OCI-LY7 (cell line): Measurements from ENCODE around the gene RBP7. TPM values are rescaled to one million over a fixed set of nuclear protein-coding genes. Genes with fewer than 3 reads are reported as not detected.

ENCODE experiments used
- BruUV-seq: library from RNA; stranded (reverse); fragments of 400-500 nt; replicated peaks from 2 replicates; lab custom pipeline; 2021; lab: Mats Ljungman, UMichigan
- CTCF ChIA-PET: fragments of 300-600 bp; sonication (Branson Sonifier 250); formaldehyde crosslinking; loops from one replicate; lab custom pipeline; 2022; ENCODE audit warnings: antibody characterized with exemption; ENCODE audit not compliant: unreplicated experiment; lab: Charles Lee
- POLR2A ChIA-PET: fragments of 300-600 bp; sonication (Branson Sonifier 250); formaldehyde crosslinking; loops from one replicate; lab custom pipeline; 2022; ENCODE audit warnings: antibody characterized with exemption; lab: Charles Lee
- DNase-seq: peaks from one replicate; pipeline ENCODE4 v3.0.0-alpha.2; 2015; ENCODE audit warnings: low spot score
- H2AFZ ChIP-seq: fragments of 200-600 bp; sonication (generic), shearing (Covaris generic); 2 replicates; pipeline ENCODE4 v1.6.1; 2014; ENCODE audit warnings: mild to moderate bottlenecking, antibody characterized with exemption, low read length, moderate library complexity
- H3K27ac ChIP-seq: fragments of 200-600 bp; sonication (generic); 2 replicates; pipeline ENCODE4 v1.5.1; 2014; ENCODE audit warnings: mixed run types, low read depth, mild to moderate bottlenecking, moderate library complexity, low read length, inconsistent platforms; ENCODE audit not compliant: poor library complexity, severe bottlenecking
- H3K36me3 ChIP-seq: fragments of 200-600 bp; sonication (generic); 2 replicates; pipeline ENCODE4 v1.6.1; 2014; ENCODE audit warnings: mild to moderate bottlenecking, antibody characterized with exemption, low read length, moderate library complexity, mixed read lengths; ENCODE audit not compliant: insufficient read depth
- H3K4me1 ChIP-seq: fragments of 200-600 bp; sonication (generic); 2 replicates; pipeline ENCODE4 v1.5.1; 2014; ENCODE audit warnings: mild to moderate bottlenecking, low read length; ENCODE audit not compliant: insufficient read depth, poor library complexity, severe bottlenecking
- H3K4me2 ChIP-seq: fragments of 200-600 bp; sonication (generic); 2 replicates; pipeline ENCODE4 v1.6.1; 2014; ENCODE audit warnings: mild to moderate bottlenecking, low read length
- H3K4me3 ChIP-seq: fragments of 200-600 bp; sonication (generic); 2 replicates; pipeline ENCODE4 v1.5.1; 2014; ENCODE audit warnings: mild to moderate bottlenecking, low read depth, low read length; ENCODE audit not compliant: poor library complexity, severe bottlenecking
- H3K79me2 ChIP-seq: fragments of 200-600 bp; sonication (generic); 2 replicates; pipeline ENCODE4 v1.6.1; 2016; ENCODE audit warnings: low read depth, mild to moderate bottlenecking, low read length, moderate library complexity, mixed read lengths; ENCODE audit not compliant: insufficient read depth
- H3K9me2 ChIP-seq: fragments of 200-600 bp; sonication (generic); 2 replicates; pipeline ENCODE4 v1.6.1; 2016; ENCODE audit warnings: mild to moderate bottlenecking, low read length, mixed read lengths; ENCODE audit not compliant: insufficient read depth
- H3K9me3 ChIP-seq: fragments of 200-600 bp; sonication (generic); 2 replicates; pipeline ENCODE4 v1.6.1; 2014; ENCODE audit warnings: mild to moderate bottlenecking, mixed run types, low read length, mixed read lengths
- H4K20me1 ChIP-seq: fragments of 200-600 bp; sonication (generic); 2 replicates; pipeline ENCODE4 v1.6.1; 2014; ENCODE audit warnings: mild to moderate bottlenecking, antibody characterized with exemption, low read length, moderate library complexity, mixed read lengths; ENCODE audit not compliant: insufficient read depth
- CTCF ChIP-seq: fragments of 200-600 bp; sonication (generic); conservative IDR thresholded peaks from 2 replicates; pipeline ENCODE4 v1.5.1; 2014; ENCODE audit warnings: mild to moderate bottlenecking, antibody characterized with exemption, low read length, moderate library complexity, mixed read lengths
- EZH2phosphoT487 ChIP-seq: fragments of 200-600 bp; sonication (generic); IDR thresholded peaks from 2 replicates; pipeline ENCODE4 v1.6.1; 2018; ENCODE audit warnings: low read depth, borderline replicate concordance, mild to moderate bottlenecking, mixed run types, antibody characterized with exemption, low read length, moderate library complexity, mixed read lengths
- intact Hi-C: fragments of 100-400 bp; cut with micrococcal nuclease; formaldehyde crosslinking; loops from one replicate; pipeline ENCODE4 v1.10.0; 2022; ENCODE audit not compliant: unreplicated experiment
- total RNA-seq, 2 experiments: library from RNA; depleted of rRNA in 1 of 2; stranded (reverse); fragments of >200 nt in 1 of 2; shearing (Covaris generic) in 1 of 2; gene quantifications; 2 replicates each; pipeline ENCODE4 v1.2.3, GENCODE V29; 2014 to 2022

The RBP7 gene
- total RNA-seq, 2 experiments from 2014 or later: not detected

- intact Hi-C loops: no loop called here
- H3K4me1 ChIP-seq: no peaks in the 10 kb centered on the region
- H3K9me2 ChIP-seq: no peaks in the 10 kb centered on the region
- DNase-seq: no peak
- no peaks in the 10 kb centered on the region for H3K9me3 ChIP-seq
- H3K79me2 ChIP-seq: no peaks in the 10 kb centered on the region; the same call in 1 of the 2 replicates
- BruUV-seq: no TSS peak
- no peak overlapping the region for H3K4me3 ChIP-seq
- no peak overlapping the region for H3K4me2 ChIP-seq
- H4K20me1 ChIP-seq: no peaks in the 10 kb centered on the region
- H3K36me3 ChIP-seq: no peaks in the 10 kb centered on the region
- H2AFZ ChIP-seq: no peak overlapping the region
- CTCF ChIA-PET: no interaction called here
- POLR2A ChIA-PET: interaction anchor here (0.7 kb wide), 1 partner anchor 121 kb away, joined by 3 read pairs; the partner anchor contains the start of genes LZIC and NMNAT1
- H3K27ac ChIP-seq: no peak overlapping the region
- TF ChIP-seq EZH2phosphoT487: no peak
- no peak for TF ChIP-seq CTCF
Observed at GRCh38 chr1:10063878-10064277, 66.8 kb downstream of the RBP7 start.

- no peak overlapping the region for H3K4me2 ChIP-seq
- H3K27ac ChIP-seq: no peak overlapping the region
- no peaks in the 10 kb centered on the region for H3K36me3 ChIP-seq
- ChIA-PET CTCF (no interaction called here), POLR2A (no interaction called here)
- no peaks in the 10 kb centered on the region for H3K9me2 ChIP-seq
- H3K4me1 ChIP-seq: no peaks in the 10 kb centered on the region
- intact Hi-C loops: no loop called here
- no peak for TF ChIP-seq CTCF
- TF ChIP-seq EZH2phosphoT487: no peak
- no peaks in the 10 kb centered on the region for H3K9me3 ChIP-seq
- H2AFZ ChIP-seq: no peak overlapping the region
- DNase-seq: no peak
- H3K79me2 ChIP-seq: no peaks in the 10 kb centered on the region; the same call in 1 of the 2 replicates
- H3K4me3 ChIP-seq: no peak overlapping the region
- no peaks in the 10 kb centered on the region for H4K20me1 ChIP-seq
- no TSS peak for BruUV-seq
Observed at GRCh38 chr1:10064416-10065343, 67.7 kb downstream of the RBP7 start.

GRCh38 chr1:10065344-10065685 lies 68.3 kb downstream of the RBP7 start:
- ChIA-PET CTCF (no interaction called here), POLR2A (no interaction called here)
- Histone ChIP-seq H2AFZ (no peak overlapping the region), H3K79me2 (peaks cover 2% of the 10 kb centered on the region; the same call in 1 of the 2 replicates), H3K4me2 (no peak overlapping the region), H3K4me1 (no peaks in the 10 kb centered on the region), H3K9me2 (no peaks in the 10 kb centered on the region), H3K27ac (no peak overlapping the region), H3K9me3 (no peaks in the 10 kb centered on the region), H3K36me3 (no peaks in the 10 kb centered on the region), H4K20me1 (no peaks in the 10 kb centered on the region), H3K4me3 (no peak overlapping the region)
- BruUV-seq: no TSS peak
- no peak for DNase-seq
- intact Hi-C loops: no loop called here
- TF ChIP-seq CTCF (no peak), EZH2phosphoT487 (no peak)
